GM13976 (cell line): ENCODE measurements around the gene EXOC3L2.

Experiments
- DNase-seq: peaks from one replicate; pipeline ENCODE4 v3.0.0; 2012; ENCODE audit warnings: low spot score
- CTCF ChIP-seq: IDR thresholded peaks from 2 replicates; pipeline ENCODE4 v1.5.1; 2012; ENCODE audit warnings: borderline replicate concordance, mild to moderate bottlenecking; ENCODE audit not compliant: insufficient read depth; ENCODE audit errors: extremely low read depth, missing control alignments, control extremely low read depth
- in situ Hi-C: fragments of 300-500 bp; cut with MboI; formaldehyde crosslinking; loops from one replicate; pipeline ENCODE4 v1.12.0; 2022; ENCODE audit warnings: low sequenced_read_pairs, mixed read lengths, inconsistent platforms; ENCODE audit not compliant: unreplicated experiment

Gene EXOC3L2

GRCh38 chr19:45178262-45179071, 66.7 kb downstream of the EXOC3L2 start, which contains the start of gene BLOC1S3:
TSS of gene BLOC1S3 (plus strand) at chr19:45178784. CDS start at chr19:45179297, 513 bp downstream.
- peak; percentile 98 for DNase-seq
- in situ Hi-C loops, result no loop called here
- TF ChIP-seq CTCF, result peak; percentile 8

GRCh38 chr19:45177817-45178261, 67.4 kb downstream of the EXOC3L2 start, which contains the start of gene TRAPPC6A:
TSS of gene TRAPPC6A (minus strand) at chr19:45178237. CDS start at chr19:45178218, 19 bp downstream.
- no peak for TF ChIP-seq CTCF
- no peak for DNase-seq
- in situ Hi-C loops, result no loop called here

GRCh38 chr19:45175515-45176345, 69.5 kb downstream of the EXOC3L2 start:
- no peak for TF ChIP-seq CTCF
- DNase-seq, result no peak
- in situ Hi-C loops, result no loop called here

GRCh38 chr19:45173816-45174215, 71.4 kb downstream of the EXOC3L2 start:
- in situ Hi-C loops, result no loop called here
- no peak for DNase-seq
- no peak for TF ChIP-seq CTCF

GRCh38 chr19:45172611-45173208, 72.5 kb downstream of the EXOC3L2 start:
- no peak for DNase-seq
- TF ChIP-seq CTCF, result no peak
- in situ Hi-C loops, result no loop called here

GRCh38 chr19:45172173-45172572, 73.0 kb downstream of the EXOC3L2 start:
- no peak for DNase-seq
- TF ChIP-seq CTCF, result no peak
- in situ Hi-C loops, result no loop called here
